ENCODE measurements around the gene IFI16. TPM values are rescaled to one million over a fixed set of nuclear protein-coding genes. Genes with fewer than 3 reads are reported as not detected.
A peak's percentile ranks its signal among the peaks of the same experiment; 100 is the strongest.

The IFI16 gene
- total RNA-seq, 3 donors from 2014 or later (not counting 1 experiment from before 2014, with no cell fraction given): 141 to 218 (median 151) TPM

GRCh38 chr1:159091180-159091560 is 81.5 kb downstream of the IFI16 start:
- H3K4me1 Mint-ChIP-seq: peaks cover 21 to 25% of the 10 kb centered on the region in 2 donors
- peaks cover 11% of the 10 kb centered on the region for H3K4me1 ChIP-seq (ENCODE audit: control insufficient read depth, insufficient read depth, low read length)
- no peaks in the 10 kb centered on the region for H3K9me3 ChIP-seq (ENCODE audit: control insufficient read depth, insufficient read depth, low read length)
- WGBS (ENCODE audit: insufficient coverage): 87% methylated on average over 2 of the region's 2 CpGs
- intact Hi-C loops (cut with micrococcal nuclease): no loop called here
- H3K27ac Mint-ChIP-seq: peak overlapping the region; percentile 82 to 83
- H3K4me3 Mint-ChIP-seq: peak overlapping the region; percentile 60
- no peaks in the 10 kb centered on the region for H3K27me3 Mint-ChIP-seq (ENCODE audit: low read depth in 2 of 2)
- H3K4me3 ChIP-seq (ENCODE audit: low read length): no peak overlapping the region
- H3K36me3 ChIP-seq (ENCODE audit: control insufficient read depth, insufficient read depth, low read length): no peaks in the 10 kb centered on the region
- DNase-seq: no peak
- H3K36me3 Mint-ChIP-seq: no peaks in the 10 kb centered on the region
- no peaks in the 10 kb centered on the region for H3K9me3 Mint-ChIP-seq
- H3K27me3 ChIP-seq (ENCODE audit: control insufficient read depth, insufficient read depth, low read length): no peaks in the 10 kb centered on the region
- peak in 1 of 3 donors; percentile 15 for ATAC-seq
- peak overlapping the region; percentile 22 for H3K27ac ChIP-seq (ENCODE audit: low read length)
- no peak for TF ChIP-seq CTCF (IDR thresholded peaks at IDR 0.05)

- 17% methylated on average over 1 of the region's 1 CpG for WGBS (ENCODE audit: insufficient coverage)
- TF ChIP-seq CTCF (IDR thresholded peaks at IDR 0.05): no peak
- ATAC-seq (peak; percentile 79 to 83 (median 82)), DNase-seq (no peak)
- no peaks in the 10 kb centered on the region for H3K27me3 Mint-ChIP-seq (ENCODE audit: low read depth in 2 of 2)
- no peaks in the 10 kb centered on the region for H3K9me3 ChIP-seq (ENCODE audit: control insufficient read depth, insufficient read depth, low read length)
- intact Hi-C loops (cut with micrococcal nuclease): no loop called here
- H3K4me3 Mint-ChIP-seq: peak overlapping the region; percentile 60
- peak overlapping the region; percentile 82 to 83 for H3K27ac Mint-ChIP-seq
- no peaks in the 10 kb centered on the region for H3K36me3 ChIP-seq (ENCODE audit: control insufficient read depth, insufficient read depth, low read length)
- H3K9me3 Mint-ChIP-seq: no peaks in the 10 kb centered on the region
- H3K4me1 ChIP-seq (ENCODE audit: control insufficient read depth, insufficient read depth, low read length): peaks cover 11% of the 10 kb centered on the region
- peaks cover 21 to 25% of the 10 kb centered on the region in 2 donors for H3K4me1 Mint-ChIP-seq
- peak overlapping the region; percentile 22 for H3K27ac ChIP-seq (ENCODE audit: low read length)
- no peak overlapping the region for H3K4me3 ChIP-seq (ENCODE audit: low read length)
- no peaks in the 10 kb centered on the region for H3K27me3 ChIP-seq (ENCODE audit: control insufficient read depth, insufficient read depth, low read length)
- H3K36me3 Mint-ChIP-seq: no peaks in the 10 kb centered on the region
These were observed 81.9 kb downstream of the IFI16 start for GRCh38 chr1:159091607-159092031.

GRCh38 chr1:159092036-159092760 is 82.5 kb downstream of the IFI16 start:
- no peaks in the 10 kb centered on the region for H3K36me3 ChIP-seq (ENCODE audit: control insufficient read depth, insufficient read depth, low read length)
- H3K9me3 ChIP-seq (ENCODE audit: control insufficient read depth, insufficient read depth, low read length): no peaks in the 10 kb centered on the region
- H3K27me3 Mint-ChIP-seq (ENCODE audit: low read depth in 2 of 2): no peaks in the 10 kb centered on the region
- no peaks in the 10 kb centered on the region for H3K27me3 ChIP-seq (ENCODE audit: control insufficient read depth, insufficient read depth, low read length)
- 86% methylated on average over 2 of the region's 3 CpGs for WGBS (ENCODE audit: insufficient coverage)
- no peak overlapping the region for H3K4me3 ChIP-seq (ENCODE audit: low read length)
- no peaks in the 10 kb centered on the region for H3K9me3 Mint-ChIP-seq
- no peak for TF ChIP-seq CTCF (IDR thresholded peaks at IDR 0.05)
- DNase-seq: no peak
- peak overlapping the region; percentile 82 to 83 for H3K27ac Mint-ChIP-seq
- H3K27ac ChIP-seq (ENCODE audit: low read length): peak overlapping the region; percentile 71
- peak; percentile 46 to 67 (median 65) for ATAC-seq
- no peaks in the 10 kb centered on the region for H3K36me3 Mint-ChIP-seq
- peaks cover 11% of the 10 kb centered on the region for H3K4me1 ChIP-seq (ENCODE audit: control insufficient read depth, insufficient read depth, low read length)
- H3K4me3 Mint-ChIP-seq: no peak overlapping the region
- intact Hi-C loops (cut with micrococcal nuclease): no loop called here
- peaks cover 21 to 25% of the 10 kb centered on the region in 2 donors for H3K4me1 Mint-ChIP-seq

Data from natural killer cell (primary cell).